ENCODE results near the gene ARHGAP23.

DNA sequence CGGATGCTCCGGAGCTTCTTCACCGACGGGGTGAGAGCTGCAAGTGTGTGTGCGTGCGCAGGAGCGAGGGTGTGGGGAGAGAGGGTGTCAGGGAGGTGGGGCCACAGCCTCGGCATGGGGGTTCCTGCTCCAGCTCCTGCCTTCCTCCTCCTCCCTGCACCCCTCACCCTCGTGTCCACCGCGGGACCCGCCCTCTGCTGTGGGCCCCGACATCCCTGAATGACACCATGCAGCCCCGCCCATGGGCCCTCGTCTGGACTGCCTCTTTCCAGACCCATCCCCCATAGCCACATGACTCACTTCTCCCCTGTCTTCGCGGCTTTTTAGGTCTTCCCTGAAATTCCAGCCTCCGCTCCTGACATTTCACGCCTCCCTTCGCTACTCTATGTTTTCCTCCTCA is 41.6 kb downstream of the ARHGAP23 start:
- TF ChIP-seq, protein P1, sequence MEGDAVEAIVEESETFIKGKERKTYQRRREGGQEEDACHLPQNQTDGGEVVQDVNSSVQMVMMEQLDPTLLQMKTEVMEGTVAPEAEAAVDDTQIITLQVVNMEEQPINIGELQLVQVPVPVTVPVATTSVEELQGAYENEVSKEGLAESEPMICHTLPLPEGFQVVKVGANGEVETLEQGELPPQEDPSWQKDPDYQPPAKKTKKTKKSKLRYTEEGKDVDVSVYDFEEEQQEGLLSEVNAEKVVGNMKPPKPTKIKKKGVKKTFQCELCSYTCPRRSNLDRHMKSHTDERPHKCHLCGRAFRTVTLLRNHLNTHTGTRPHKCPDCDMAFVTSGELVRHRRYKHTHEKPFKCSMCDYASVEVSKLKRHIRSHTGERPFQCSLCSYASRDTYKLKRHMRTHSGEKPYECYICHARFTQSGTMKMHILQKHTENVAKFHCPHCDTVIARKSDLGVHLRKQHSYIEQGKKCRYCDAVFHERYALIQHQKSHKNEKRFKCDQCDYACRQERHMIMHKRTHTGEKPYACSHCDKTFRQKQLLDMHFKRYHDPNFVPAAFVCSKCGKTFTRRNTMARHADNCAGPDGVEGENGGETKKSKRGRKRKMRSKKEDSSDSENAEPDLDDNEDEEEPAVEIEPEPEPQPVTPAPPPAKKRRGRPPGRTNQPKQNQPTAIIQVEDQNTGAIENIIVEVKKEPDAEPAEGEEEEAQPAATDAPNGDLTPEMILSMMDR (conservative IDR thresholded peaks at IDR 0.05): no peak
- no peak for TF ChIP-seq EZH2 (IDR thresholded peaks at IDR 0.05; ENCODE audit: low read depth)
